ENCODE data around the gene GJA9.
"Not testable (repeated sequence)": the region's sequence is repeated elsewhere in the genome, so short reads cannot be mapped to it uniquely, and the experiment has no call there.

GRCh38 chr1:38914908-38915307, 33.5 kb upstream of the GJA9 start:
- TF ChIP-seq CTCF, POLR2AphosphoS5, EP300 (IDR thresholded peaks at IDR 0.05): not testable (repeated sequence)

All from esophagus muscularis mucosa (tissue), 4 donors.